WTC11 (cell line): ENCODE data around the gene NSG1. TPM values are rescaled to one million over a fixed set of nuclear protein-coding genes. Genes with fewer than 3 reads are reported as not detected.

Source experiments
- ATAC-seq: fragments of 200-7000 bp; cut with Tn5 transposase; 2 replicates; pipeline ENCODE4 v1.10.0; 2021; ENCODE audit warnings: mild to moderate bottlenecking, moderate library complexity
- CTCF ChIA-PET: fragments of 300-600 bp; sonication (Branson Sonifier 250); formaldehyde crosslinking; loops from one replicate; lab custom pipeline; 2021; ENCODE audit warnings: antibody characterized with exemption; lab: Charles Lee
- POLR2A ChIA-PET: fragments of 350-600 bp; sonication (Branson Sonifier 250); formaldehyde crosslinking; loops from one replicate; lab custom pipeline; 2021; ENCODE audit warnings: antibody characterized with exemption; lab: Charles Lee
- DNase-seq: peaks from one replicate; pipeline ENCODE4 v3.0.0; 2021; ENCODE audit warnings: low spot score
- H3K27ac Mint-ChIP-seq: 2 replicates; pipeline ENCODE4 v1.8.0; 2021; ENCODE audit warnings: mixed read lengths
- H3K27me3 Mint-ChIP-seq: 2 replicates; pipeline ENCODE4 v1.8.0; 2021; ENCODE audit warnings: low read depth, mild to moderate bottlenecking, moderate library complexity, mixed read lengths
- H3K36me3 Mint-ChIP-seq: 2 replicates; pipeline ENCODE4 v1.8.0; 2021; ENCODE audit warnings: mixed read lengths
- H3K4me1 Mint-ChIP-seq: 2 replicates; pipeline ENCODE4 v1.8.0; 2022; ENCODE audit warnings: mixed read lengths
- H3K4me3 Mint-ChIP-seq: 2 replicates; pipeline ENCODE4 v1.8.0; 2021; ENCODE audit warnings: mild to moderate bottlenecking, moderate library complexity, mixed read lengths
- H3K9me3 Mint-ChIP-seq: 2 replicates; pipeline ENCODE4 v1.8.0; 2021; ENCODE audit warnings: mixed read lengths
- CBFB ChIP-seq: sonication (generic); formaldehyde crosslinking; IDR thresholded peaks from 2 replicates; pipeline ENCODE4 v1.8.1; 2022; ENCODE audit warnings: mild to moderate bottlenecking, low read depth, missing genetic modification reagents
- CREM ChIP-seq: sonication (generic); formaldehyde crosslinking; IDR thresholded peaks from 2 replicates; pipeline ENCODE4 v1.8.1; 2022; ENCODE audit warnings: mild to moderate bottlenecking, missing genetic modification reagents, moderate library complexity
- EMX1 ChIP-seq: fragments of 250-450 bp; sonication (Bioruptor Pico); IDR thresholded peaks from 2 replicates; pipeline ENCODE4 v1.8.0; 2021; ENCODE audit warnings: mild to moderate bottlenecking
- JUN ChIP-seq: sonication (generic); formaldehyde crosslinking; IDR thresholded peaks from 2 replicates; pipeline ENCODE4 v1.8.0; 2023; ENCODE audit warnings: mild to moderate bottlenecking, missing genetic modification reagents
- NR2C2 ChIP-seq: sonication (generic); formaldehyde crosslinking; IDR thresholded peaks from 2 replicates; pipeline ENCODE4 v1.8.0; 2022; ENCODE audit warnings: mild to moderate bottlenecking, missing genetic modification reagents
- NR3C1 ChIP-seq: sonication (generic); formaldehyde crosslinking; conservative IDR thresholded peaks from 2 replicates; pipeline ENCODE4 v1.8.1; 2023; ENCODE audit warnings: low read depth, mild to moderate bottlenecking, missing genetic modification reagents
- PRDM15 ChIP-seq: sonication (generic); formaldehyde crosslinking; IDR thresholded peaks from 2 replicates; pipeline ENCODE4 v1.8.0; 2022; ENCODE audit warnings: missing genetic modification reagents
- RORB ChIP-seq: fragments of 250-450 bp; sonication (Bioruptor Pico); IDR thresholded peaks from 2 replicates; pipeline ENCODE4 v1.9.0; 2021; ENCODE audit warnings: mild to moderate bottlenecking
- SMAD3 ChIP-seq: sonication (generic); formaldehyde crosslinking; IDR thresholded peaks from 2 replicates; pipeline ENCODE4 v1.8.0; 2022; ENCODE audit warnings: missing genetic modification reagents, mild to moderate bottlenecking, borderline replicate concordance
- SP1 ChIP-seq: sonication (generic); formaldehyde crosslinking; conservative IDR thresholded peaks from 2 replicates; pipeline ENCODE4 v1.8.1; 2022; ENCODE audit warnings: missing genetic modification reagents
- USF1 ChIP-seq: sonication (generic); formaldehyde crosslinking; IDR thresholded peaks from 2 replicates; pipeline ENCODE4 v1.8.0; 2022; ENCODE audit warnings: mild to moderate bottlenecking, missing genetic modification reagents
- ZNF232 ChIP-seq: sonication (generic); formaldehyde crosslinking; IDR thresholded peaks from 2 replicates; pipeline ENCODE4 v1.8.0; 2022; ENCODE audit warnings: mild to moderate bottlenecking, missing genetic modification reagents
- ZNF263 ChIP-seq: sonication (generic); formaldehyde crosslinking; IDR thresholded peaks from 2 replicates; pipeline ENCODE4 v1.8.1; 2022; ENCODE audit warnings: low read depth, mild to moderate bottlenecking, moderate library complexity, missing genetic modification reagents
- ZNF671 ChIP-seq: fragments of 250-450 bp; sonication (Bioruptor Pico); IDR thresholded peaks from 2 replicates; pipeline ENCODE4 v1.8.0; 2021; ENCODE audit warnings: mild to moderate bottlenecking
- total RNA-seq: library from RNA; stranded (reverse); gene quantifications from 3 replicates; pipeline ENCODE4 v1.2.3, GENCODE V29; 2021
- TF ChIP-seq, protein P1 (sequence below): sonication (generic); formaldehyde crosslinking; IDR thresholded peaks from 2 replicates; pipeline ENCODE4 v1.8.0; 2023; ENCODE audit warnings: missing genetic modification reagents, mild to moderate bottlenecking, borderline replicate concordance
- TF ChIP-seq, protein P2 (sequence below): fragments of 250-450 bp; sonication (Bioruptor Pico); IDR thresholded peaks from 2 replicates; pipeline ENCODE4 v1.9.0; 2021; ENCODE audit warnings: mild to moderate bottlenecking
- TF ChIP-seq, protein P3 (sequence below): sonication (generic); formaldehyde crosslinking; IDR thresholded peaks from 2 replicates; pipeline ENCODE4 v1.8.1; 2023; ENCODE audit warnings: mild to moderate bottlenecking, missing genetic modification reagents, moderate library complexity
- TF ChIP-seq, protein P4 (sequence below): sonication (generic); formaldehyde crosslinking; IDR thresholded peaks from 2 replicates; pipeline ENCODE4 v1.8.0; 2023; ENCODE audit warnings: mild to moderate bottlenecking, missing genetic modification reagents

NSG1 gene
- total RNA-seq, 1 experiment from 2014 or later = 24.2 TPM

GRCh38 chr4:4460759-4461158, 73.9 kb downstream of the NSG1 start (continued):
- TF ChIP-seq USF1 (CRISPR knock-in tag) = no peak
- no peak for TF ChIP-seq SMAD3 (CRISPR knock-in tag)
- TF ChIP-seq, protein P1, sequence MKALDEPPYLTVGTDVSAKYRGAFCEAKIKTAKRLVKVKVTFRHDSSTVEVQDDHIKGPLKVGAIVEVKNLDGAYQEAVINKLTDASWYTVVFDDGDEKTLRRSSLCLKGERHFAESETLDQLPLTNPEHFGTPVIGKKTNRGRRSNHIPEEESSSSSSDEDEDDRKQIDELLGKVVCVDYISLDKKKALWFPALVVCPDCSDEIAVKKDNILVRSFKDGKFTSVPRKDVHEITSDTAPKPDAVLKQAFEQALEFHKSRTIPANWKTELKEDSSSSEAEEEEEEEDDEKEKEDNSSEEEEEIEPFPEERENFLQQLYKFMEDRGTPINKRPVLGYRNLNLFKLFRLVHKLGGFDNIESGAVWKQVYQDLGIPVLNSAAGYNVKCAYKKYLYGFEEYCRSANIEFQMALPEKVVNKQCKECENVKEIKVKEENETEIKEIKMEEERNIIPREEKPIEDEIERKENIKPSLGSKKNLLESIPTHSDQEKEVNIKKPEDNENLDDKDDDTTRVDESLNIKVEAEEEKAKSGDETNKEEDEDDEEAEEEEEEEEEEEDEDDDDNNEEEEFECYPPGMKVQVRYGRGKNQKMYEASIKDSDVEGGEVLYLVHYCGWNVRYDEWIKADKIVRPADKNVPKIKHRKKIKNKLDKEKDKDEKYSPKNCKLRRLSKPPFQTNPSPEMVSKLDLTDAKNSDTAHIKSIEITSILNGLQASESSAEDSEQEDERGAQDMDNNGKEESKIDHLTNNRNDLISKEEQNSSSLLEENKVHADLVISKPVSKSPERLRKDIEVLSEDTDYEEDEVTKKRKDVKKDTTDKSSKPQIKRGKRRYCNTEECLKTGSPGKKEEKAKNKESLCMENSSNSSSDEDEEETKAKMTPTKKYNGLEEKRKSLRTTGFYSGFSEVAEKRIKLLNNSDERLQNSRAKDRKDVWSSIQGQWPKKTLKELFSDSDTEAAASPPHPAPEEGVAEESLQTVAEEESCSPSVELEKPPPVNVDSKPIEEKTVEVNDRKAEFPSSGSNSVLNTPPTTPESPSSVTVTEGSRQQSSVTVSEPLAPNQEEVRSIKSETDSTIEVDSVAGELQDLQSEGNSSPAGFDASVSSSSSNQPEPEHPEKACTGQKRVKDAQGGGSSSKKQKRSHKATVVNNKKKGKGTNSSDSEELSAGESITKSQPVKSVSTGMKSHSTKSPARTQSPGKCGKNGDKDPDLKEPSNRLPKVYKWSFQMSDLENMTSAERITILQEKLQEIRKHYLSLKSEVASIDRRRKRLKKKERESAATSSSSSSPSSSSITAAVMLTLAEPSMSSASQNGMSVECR (CRISPR knock-in tag) = no peak
- TF ChIP-seq CREM = no peak
- TF ChIP-seq RORB = no peak
- TF ChIP-seq, protein P2, sequence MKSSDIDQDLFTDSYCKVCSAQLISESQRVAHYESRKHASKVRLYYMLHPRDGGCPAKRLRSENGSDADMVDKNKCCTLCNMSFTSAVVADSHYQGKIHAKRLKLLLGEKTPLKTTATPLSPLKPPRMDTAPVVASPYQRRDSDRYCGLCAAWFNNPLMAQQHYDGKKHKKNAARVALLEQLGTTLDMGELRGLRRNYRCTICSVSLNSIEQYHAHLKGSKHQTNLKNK (CRISPR knock-in tag) = no peak
- TF ChIP-seq ZNF671 (CRISPR knock-in tag) = no peak
- TF ChIP-seq, protein P3, sequence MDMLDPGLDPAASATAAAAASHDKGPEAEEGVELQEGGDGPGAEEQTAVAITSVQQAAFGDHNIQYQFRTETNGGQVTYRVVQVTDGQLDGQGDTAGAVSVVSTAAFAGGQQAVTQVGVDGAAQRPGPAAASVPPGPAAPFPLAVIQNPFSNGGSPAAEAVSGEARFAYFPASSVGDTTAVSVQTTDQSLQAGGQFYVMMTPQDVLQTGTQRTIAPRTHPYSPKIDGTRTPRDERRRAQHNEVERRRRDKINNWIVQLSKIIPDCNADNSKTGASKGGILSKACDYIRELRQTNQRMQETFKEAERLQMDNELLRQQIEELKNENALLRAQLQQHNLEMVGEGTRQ = no peak
- TF ChIP-seq ZNF263 (CRISPR knock-in tag) = no peak
- TF ChIP-seq, all 79 proteins: peak for 0

GRCh38 chr4:4461178-4461577, 74.3 kb downstream of the NSG1 start:
- no peak for DNase-seq
- Mint-ChIP-seq H3K27me3 (no peaks in the 10 kb centered on the region), H3K36me3 (peaks cover 17% of the 10 kb centered on the region), H3K4me1 (peaks cover 76% of the 10 kb centered on the region), H3K27ac (no peak overlapping the region), H3K9me3 (peaks cover 12% of the 10 kb centered on the region), H3K4me3 (no peak overlapping the region)
- ChIA-PET CTCF (no interaction called here), POLR2A (no interaction called here)
- ATAC-seq = no peak
- no peak for TF ChIP-seq EMX1 (CRISPR knock-in tag)
- no peak for TF ChIP-seq ZNF232
- no peak for TF ChIP-seq NR2C2 (CRISPR knock-in tag)
- TF ChIP-seq, protein P4, sequence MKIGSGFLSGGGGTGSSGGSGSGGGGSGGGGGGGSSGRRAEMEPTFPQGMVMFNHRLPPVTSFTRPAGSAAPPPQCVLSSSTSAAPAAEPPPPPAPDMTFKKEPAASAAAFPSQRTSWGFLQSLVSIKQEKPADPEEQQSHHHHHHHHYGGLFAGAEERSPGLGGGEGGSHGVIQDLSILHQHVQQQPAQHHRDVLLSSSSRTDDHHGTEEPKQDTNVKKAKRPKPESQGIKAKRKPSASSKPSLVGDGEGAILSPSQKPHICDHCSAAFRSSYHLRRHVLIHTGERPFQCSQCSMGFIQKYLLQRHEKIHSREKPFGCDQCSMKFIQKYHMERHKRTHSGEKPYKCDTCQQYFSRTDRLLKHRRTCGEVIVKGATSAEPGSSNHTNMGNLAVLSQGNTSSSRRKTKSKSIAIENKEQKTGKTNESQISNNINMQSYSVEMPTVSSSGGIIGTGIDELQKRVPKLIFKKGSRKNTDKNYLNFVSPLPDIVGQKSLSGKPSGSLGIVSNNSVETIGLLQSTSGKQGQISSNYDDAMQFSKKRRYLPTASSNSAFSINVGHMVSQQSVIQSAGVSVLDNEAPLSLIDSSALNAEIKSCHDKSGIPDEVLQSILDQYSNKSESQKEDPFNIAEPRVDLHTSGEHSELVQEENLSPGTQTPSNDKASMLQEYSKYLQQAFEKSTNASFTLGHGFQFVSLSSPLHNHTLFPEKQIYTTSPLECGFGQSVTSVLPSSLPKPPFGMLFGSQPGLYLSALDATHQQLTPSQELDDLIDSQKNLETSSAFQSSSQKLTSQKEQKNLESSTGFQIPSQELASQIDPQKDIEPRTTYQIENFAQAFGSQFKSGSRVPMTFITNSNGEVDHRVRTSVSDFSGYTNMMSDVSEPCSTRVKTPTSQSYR (CRISPR knock-in tag) = no peak
- TF ChIP-seq SP1 (CRISPR knock-in tag) = no peak
- TF ChIP-seq PRDM15 = no peak
- TF ChIP-seq NR3C1 (CRISPR knock-in tag) = no peak
- no peak for TF ChIP-seq JUN
- TF ChIP-seq CBFB (CRISPR knock-in tag) = no peak
